Uterus (tissue), 4 donors: ENCODE results near the gene MTO1. TPM values are rescaled to one million over a fixed set of nuclear protein-coding genes. Genes with fewer than 3 reads are reported as not detected.
"Not testable (repeated sequence)": the region's sequence is repeated elsewhere in the genome, so short reads cannot be mapped to it uniquely, and the experiment has no call there.

Source experiments
- DNase-seq, 2 donors: peaks; one replicate each; pipeline ENCODE4 v3.0.0-alpha.2; 2019 to 2020
- H3K27ac ChIP-seq, 2 donors: fragments of 200-600 bp; sonication (generic); 1 replicate in 1 of 2; 2 replicates in 1 of 2; pipeline ENCODE4 v1.5.1; 2016 to 2018
- H3K27me3 ChIP-seq, 2 donors: fragments of 200-600 bp; sonication (generic); one replicate each; pipeline ENCODE4 v1.5.1; 2018 to 2019; ENCODE audit warnings: control low read depth in 1 of 2
- H3K36me3 ChIP-seq, 2 donors: fragments of 200-600 bp; sonication (generic); one replicate each; pipeline ENCODE4 v1.5.1; 2019; ENCODE audit warnings: control low read depth in 1 of 2
- H3K4me1 ChIP-seq, 2 donors: fragments of 200-600 bp; sonication (generic); one replicate each; pipeline ENCODE4 v1.5.1; 2018 to 2019; ENCODE audit warnings: control low read depth in 1 of 2
- H3K4me3 ChIP-seq, 2 donors: fragments of 200-600 bp; sonication (generic); 1 replicate in 1 of 2; 2 replicates in 1 of 2; pipeline ENCODE4 v1.5.1; 2018 to 2019; ENCODE audit warnings: mild to moderate bottlenecking in 1 of 2
- H3K9me3 ChIP-seq, 2 donors: fragments of 200-600 bp; sonication (generic); one replicate each; pipeline ENCODE4 v1.5.1; 2019; ENCODE audit warnings: control low read depth in 1 of 2
- CTCF ChIP-seq, 4 experiments: fragments of 200-600 bp in 2 of 4; fragments of 450-650 bp in 2 of 4; sonication (generic) in 2 of 4; IDR thresholded peaks; one replicate each; pipeline ENCODE4 v1.5.1; 2016 to 2019; ENCODE audit warnings: antibody characterized with exemption in 4 of 4, mild to moderate bottlenecking in 2 of 4, moderate library complexity in 1 of 4
- POLR2A ChIP-seq, 2 donors: fragments of 450-650 bp; IDR thresholded peaks; one replicate each; pipeline ENCODE4 v1.6.1; 2016; ENCODE audit warnings: antibody characterized with exemption in 2 of 2, mild to moderate bottlenecking in 1 of 2, moderate library complexity in 1 of 2
- intact Hi-C: fragments of 100-400 bp; cut with DNase I; formaldehyde crosslinking; loops from one replicate; pipeline ENCODE4 v1.15.1; 2023; ENCODE audit warnings: low total_unique reads
- total RNA-seq, 4 donors: library from RNA; depleted of rRNA in 3 of 4; stranded (reverse); fragments of >200 nt in 3 of 4; gene quantifications; one replicate each; pipeline versions ENCODE4 v1.1.0 to v1.2.4, GENCODE V29; 2014 to 2023
- donor health status: DM: yes; HTN: yes; CAD: no.

The MTO1 gene
- total RNA-seq, 4 donors from 2014 or later = 13.3 to 38.3 (median 26.8) TPM

- TF ChIP-seq CTCF (IDR thresholded peaks at IDR 0.05) = no peak
- TF ChIP-seq POLR2A (IDR thresholded peaks at IDR 0.05) = no peak
- no peaks in the 10 kb centered on the region for H3K36me3 ChIP-seq
- H3K4me3 ChIP-seq = no peak overlapping the region
- intact Hi-C loops = no loop called here
- H3K4me1 ChIP-seq = no peaks in the 10 kb centered on the region
- DNase-seq = no peak
- no peaks in the 10 kb centered on the region for H3K27me3 ChIP-seq
- no peak overlapping the region for H3K27ac ChIP-seq
- no peaks in the 10 kb centered on the region for H3K9me3 ChIP-seq
These were observed 18.0 kb upstream of the MTO1 start for GRCh38 chr6:73443555-73443954.

- TF ChIP-seq CTCF (IDR thresholded peaks at IDR 0.05) (peak in 1 of 4 experiments; percentile 11), POLR2A (IDR thresholded peaks at IDR 0.05) (no peak)
- Histone ChIP-seq H3K9me3 (no peaks in the 10 kb centered on the region), H3K4me1 (no peaks in the 10 kb centered on the region), H3K36me3 (no peaks in the 10 kb centered on the region), H3K27me3 (no peaks in the 10 kb centered on the region), H3K4me3 (peak overlapping the region; percentile 40 to 65), H3K27ac (peak overlapping the region; percentile 70 to 82)
- intact Hi-C loops = no loop called here
- peak; percentile 21 to 30 for DNase-seq
These were observed 10.1 kb upstream of the MTO1 start for GRCh38 chr6:73451223-73452106.

GRCh38 chr6:73452107-73452461 lies 9.5 kb upstream of the MTO1 start, which contains the start of gene CGAS:
Gene CGAS, minus strand, starts transcription at chr6:73452297. Its CDS starts 116 bp downstream, at chr6:73452181.
- no peak for TF ChIP-seq CTCF (IDR thresholded peaks at IDR 0.05)
- peak in 1 of 2 donors; percentile 47 for TF ChIP-seq POLR2A (IDR thresholded peaks at IDR 0.05)
- Histone ChIP-seq H3K9me3 (no peaks in the 10 kb centered on the region), H3K36me3 (no peaks in the 10 kb centered on the region), H3K27ac (peak within 1 kb of the TSS; percentile 70 to 82), H3K4me3 (peak within 1 kb of the TSS; percentile 40 to 65), H3K27me3 (no peaks in the 10 kb centered on the region), H3K4me1 (no peaks in the 10 kb centered on the region)
- DNase-seq = peak; percentile 57 to 62
- intact Hi-C loops = no loop called here

GRCh38 chr6:73455865-73456629 lies 5.5 kb upstream of the MTO1 start:
- H3K36me3 ChIP-seq = no peaks in the 10 kb centered on the region
- no peak for TF ChIP-seq POLR2A (IDR thresholded peaks at IDR 0.05)
- TF ChIP-seq CTCF (IDR thresholded peaks at IDR 0.05) = no peak
- no peaks in the 10 kb centered on the region for H3K27me3 ChIP-seq
- no peaks in the 10 kb centered on the region for H3K4me1 ChIP-seq
- no peak overlapping the region for H3K27ac ChIP-seq
- DNase-seq = no peak
- intact Hi-C loops = no loop called here
- no peak overlapping the region for H3K4me3 ChIP-seq
- no peaks in the 10 kb centered on the region for H3K9me3 ChIP-seq

GRCh38 chr6:73459474-73459873 lies 2.1 kb upstream of the MTO1 start:
- DNase-seq, intact Hi-C loops, H3K27ac ChIP-seq: not testable (repeated sequence)

More at GRCh38 chr6:73459474-73459873, 2.1 kb upstream of the MTO1 start:
- H3K4me1 ChIP-seq, H3K27me3 ChIP-seq, H3K9me3 ChIP-seq, H3K36me3 ChIP-seq, H3K4me3 ChIP-seq: not testable (repeated sequence)
